Right cardiac atrium (tissue), 5 donors: ENCODE data around the gene RHBDF2. TPM values are rescaled to one million over a fixed set of nuclear protein-coding genes. Genes with fewer than 3 reads are reported as not detected.

Source experiments
- ATAC-seq, 2 donors: fragments of 200-7000 bp; cut with Tn5 transposase; one replicate each; pipeline versions ENCODE4 v1.8.0 to v1.9.1; 2020; ENCODE audit warnings: moderate library complexity in 2 of 2, mild to moderate bottlenecking in 1 of 2
- DNase-seq, 3 donors: peaks; one replicate each; pipeline ENCODE4 v3.0.0-alpha.2; 2020
- H3K27ac ChIP-seq: one replicate; pipeline ENCODE4 v1.5.1; 2013; ENCODE audit warnings: mild to moderate bottlenecking, low read length, control low read depth, moderate library complexity
- H3K27me3 ChIP-seq: one replicate; pipeline ENCODE4 v1.6.1; 2013; ENCODE audit not compliant: control insufficient read depth, insufficient read depth
- H3K4me1 ChIP-seq: one replicate; pipeline ENCODE4 v1.6.1; 2013; ENCODE audit warnings: low read length; ENCODE audit not compliant: control insufficient read depth, insufficient read depth
- H3K4me3 ChIP-seq: one replicate; pipeline ENCODE4 v1.5.1; 2013; ENCODE audit warnings: low read length, control low read depth
- H3K9me3 ChIP-seq: one replicate; pipeline ENCODE4 v1.6.1; 2013; ENCODE audit warnings: low read length; ENCODE audit not compliant: control insufficient read depth
- WGBS: extraction: QIAGEN DNeasy Blood & Tissue Kit; methylation state at CpG from one replicate; pipeline ENCODE4 v1.1.7; 2013; 5-methylcytosine and 5-hydroxymethylcytosine counted together
- intact Hi-C, 4 donors: fragments of 100-400 bp; cut with DNase I; formaldehyde crosslinking; loops; one replicate each; pipeline versions ENCODE4 v1.11.0 to v1.14.0; 2022 to 2023
- polyA plus RNA-seq: library from polyadenylated mRNA; stranded (reverse); fragments of 200-250 nt; gene quantifications from one replicate; pipeline ENCODE4 v1.2.3, GENCODE V29; 2013
- total RNA-seq, 4 donors: library from RNA; stranded (reverse); fragmentation: NEBNext Ultra II Directional; extraction: Animal tissue kit (Norgen Biotek cat#: 25700); gene quantifications; one replicate each; pipeline ENCODE4 v1.2.1, GENCODE V29; 2021
- donor health status: healthy with polysubstance abuse.
- donor health status: DM: no; HTN: yes; CAD: no.
- donor health status: DM: no; HTN: no; CAD: no.
- donor health status: DM: no; HTN: yes; CAD: no; lungs with severe emphysema.
- donor health status: DM: yes; HTN: yes; CAD: no.

The RHBDF2 gene
- total and polyA plus RNA-seq, 5 donors = 10.2 to 16.4 (median 12.0) TPM

DNA sequence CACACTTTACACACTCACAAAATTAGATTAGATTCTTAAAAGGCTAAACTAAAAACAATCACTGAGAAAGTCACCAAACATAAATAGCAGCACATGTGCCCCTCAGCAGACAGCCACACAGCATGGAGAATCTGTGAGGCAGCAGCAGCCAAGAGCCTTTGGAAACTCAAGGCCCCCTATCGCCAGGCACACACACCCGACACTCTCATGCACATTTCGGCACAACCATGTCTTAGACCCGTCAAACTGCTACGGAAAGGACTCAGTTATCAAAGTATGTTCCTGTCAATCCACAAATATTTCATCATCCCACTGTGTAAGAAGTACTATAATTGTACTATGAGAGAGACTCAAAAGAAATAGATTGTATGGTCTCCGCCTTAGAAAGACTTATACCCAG, 69.2 kb downstream of the RHBDF2 start:
- H3K4me3 ChIP-seq = no peak overlapping the region
- H3K27ac ChIP-seq = peak overlapping the region; percentile 44
- ATAC-seq = peak; percentile 63 to 69
- H3K4me1 ChIP-seq = peaks cover 10% of the 10 kb centered on the region
- WGBS = 51% methylated on average over 6 of the region's 6 CpGs
- no peaks in the 10 kb centered on the region for H3K27me3 ChIP-seq
- intact Hi-C loops = no loop called here
- DNase-seq = no peak
- no peaks in the 10 kb centered on the region for H3K9me3 ChIP-seq

DNA sequence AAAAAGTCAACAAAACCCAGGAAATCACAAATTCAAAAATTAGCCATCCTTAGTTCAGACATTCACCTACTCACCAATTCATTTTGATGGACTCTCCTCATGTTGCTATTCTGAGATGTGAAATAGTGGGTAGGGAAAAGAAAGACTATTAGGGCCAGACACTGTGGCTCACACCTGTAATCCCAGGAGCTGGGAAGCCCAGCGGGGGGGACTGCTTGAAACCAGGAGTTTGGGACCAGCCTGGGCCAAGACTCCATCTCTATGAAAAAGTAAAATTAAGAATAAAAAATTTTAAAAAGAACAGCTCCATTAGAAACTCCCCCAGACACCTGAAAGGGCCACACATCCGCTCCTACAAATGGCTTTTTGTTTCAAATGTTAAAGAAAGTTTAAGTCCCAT, 69.7 kb downstream of the RHBDF2 start:
- Histone ChIP-seq H3K4me1 (peaks cover 12% of the 10 kb centered on the region), H3K27ac (no peak overlapping the region), H3K9me3 (no peaks in the 10 kb centered on the region), H3K4me3 (no peak overlapping the region), H3K27me3 (no peaks in the 10 kb centered on the region)
- intact Hi-C loops = no loop called here
- DNase-seq = no peak
- ATAC-seq = no peak
- whole genome bisulfite sequencing = 83% methylated on average over 2 of the region's 2 CpGs

DNA sequence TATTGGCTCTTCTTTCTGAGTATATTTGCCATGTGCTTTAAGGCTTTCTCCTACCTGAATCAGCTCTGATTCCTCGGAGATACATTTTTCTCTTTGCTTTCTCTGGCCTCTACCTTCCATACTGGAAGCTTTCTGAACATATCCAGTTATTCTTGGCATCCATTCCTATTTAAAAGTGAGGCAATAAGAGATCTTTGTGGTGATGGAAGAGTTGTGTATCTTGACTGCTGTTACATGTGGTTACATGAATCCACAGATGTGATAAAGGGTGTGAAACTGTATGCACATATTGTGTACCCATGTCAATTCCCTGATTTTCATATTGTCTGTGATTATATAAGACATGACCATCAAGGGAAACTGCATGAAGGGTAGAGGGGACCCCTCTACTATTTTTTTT, 72.7 kb downstream of the RHBDF2 start:
- Histone ChIP-seq H3K4me3 (no peak overlapping the region), H3K27ac (no peak overlapping the region), H3K27me3 (no peaks in the 10 kb centered on the region), H3K9me3 (no peaks in the 10 kb centered on the region), H3K4me1 (peaks cover 6% of the 10 kb centered on the region)
- intact Hi-C loops = no loop called here
- WGBS = 97% methylated on average over 1 of the region's 1 CpG
- DNase-seq (no peak), ATAC-seq (no peak)

DNA sequence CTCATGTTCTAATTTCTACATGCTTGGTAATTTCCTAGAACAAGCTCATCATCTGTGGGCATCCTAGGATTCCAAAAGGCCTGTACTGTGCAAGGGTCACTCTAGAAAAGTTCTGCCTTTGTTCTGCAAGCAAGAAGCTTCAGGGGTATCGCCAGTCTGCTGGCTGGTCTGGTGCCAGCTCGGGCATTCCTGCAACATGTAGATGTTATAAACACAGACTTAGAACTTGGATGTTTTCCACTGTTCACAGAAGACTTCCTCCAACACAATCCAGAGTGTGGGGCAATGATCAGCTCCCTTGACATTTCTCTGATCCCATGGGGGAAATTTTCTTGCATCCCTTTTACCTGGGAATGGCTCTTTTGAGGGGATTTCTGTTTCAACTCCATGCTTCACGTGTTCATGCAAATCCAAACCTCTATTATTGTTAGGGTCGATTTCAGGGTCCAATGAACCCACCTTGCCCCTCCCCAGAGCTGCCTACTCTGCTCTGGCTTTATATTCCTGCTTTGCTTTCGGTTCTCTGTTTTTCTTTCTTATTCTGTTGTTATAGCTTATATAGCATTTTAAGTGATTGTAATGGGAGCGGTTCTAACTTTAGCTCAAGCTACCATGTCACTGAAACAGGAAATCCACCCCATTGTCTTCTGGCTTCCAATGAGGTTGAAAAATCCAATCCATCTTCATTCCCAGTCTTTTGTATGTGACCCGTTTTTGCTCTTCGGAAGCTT, 73.6 kb downstream of the RHBDF2 start:
- Histone ChIP-seq H3K27me3 (no peaks in the 10 kb centered on the region), H3K4me1 (peaks cover 6% of the 10 kb centered on the region), H3K27ac (peak overlapping the region; percentile 12), H3K4me3 (no peak overlapping the region), H3K9me3 (no peaks in the 10 kb centered on the region)
- intact Hi-C loops = no loop called here
- 57% methylated on average over 8 of the region's 8 CpGs for WGBS
- DNase-seq (peak in 2 of 3 donors; percentile 35 to 70), ATAC-seq (peak in 1 of 2 donors; percentile 34)

DNA sequence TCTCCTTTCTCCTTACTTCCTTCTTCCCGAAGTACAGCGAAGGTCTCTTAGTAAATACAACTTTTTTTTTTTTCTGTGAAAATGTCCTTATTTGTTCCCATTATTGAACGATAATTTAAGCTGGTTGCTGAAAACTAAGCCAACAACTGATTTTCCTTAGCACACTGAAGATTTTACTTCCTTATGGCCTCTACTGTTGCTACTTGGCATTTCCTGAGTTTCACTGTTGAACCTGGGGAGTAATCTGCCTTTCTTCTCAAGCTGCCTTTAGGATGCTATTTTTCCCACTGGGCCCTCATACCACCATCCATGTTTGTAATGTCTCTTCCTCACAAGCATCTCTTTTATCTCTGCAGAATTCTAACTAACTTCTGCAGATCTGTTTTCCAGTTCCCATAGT, 74.4 kb downstream of the RHBDF2 start:
- DNase-seq (no peak), ATAC-seq (no peak)
- 82% methylated on average over 3 of the region's 3 CpGs for WGBS
- Histone ChIP-seq H3K27ac (no peak overlapping the region), H3K27me3 (no peaks in the 10 kb centered on the region), H3K4me1 (peaks cover 12% of the 10 kb centered on the region), H3K9me3 (no peaks in the 10 kb centered on the region), H3K4me3 (no peak overlapping the region)
- intact Hi-C loops = no loop called here

DNA sequence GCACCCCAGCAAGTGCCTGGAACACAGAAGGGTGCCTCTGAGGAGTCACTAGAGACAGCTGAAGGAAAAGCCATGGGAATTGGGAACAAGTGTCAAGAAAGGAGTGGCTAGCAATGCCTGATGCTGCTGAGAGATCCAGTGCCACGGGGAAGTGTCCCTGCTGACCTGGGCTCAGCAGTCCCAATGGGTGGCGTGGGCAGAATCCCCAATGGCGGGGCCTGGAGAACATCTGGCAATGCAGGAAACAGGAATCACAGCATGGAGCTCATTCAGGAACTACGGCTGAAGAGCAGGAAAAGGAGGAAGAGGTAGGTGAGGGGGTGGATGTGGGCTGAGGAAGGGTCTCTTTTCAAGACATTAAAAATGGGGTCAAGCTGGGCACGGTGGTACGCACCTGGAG, 78.4 kb downstream of the RHBDF2 start:
- WGBS = 81% methylated on average over 6 of the region's 6 CpGs
- H3K9me3 ChIP-seq = no peaks in the 10 kb centered on the region
- peaks cover 28% of the 10 kb centered on the region for H3K4me1 ChIP-seq
- H3K27me3 ChIP-seq = no peaks in the 10 kb centered on the region
- H3K27ac ChIP-seq = no peak overlapping the region
- H3K4me3 ChIP-seq = no peak overlapping the region
- no peak for DNase-seq
- intact Hi-C loops = no loop called here
- no peak for ATAC-seq

DNA sequence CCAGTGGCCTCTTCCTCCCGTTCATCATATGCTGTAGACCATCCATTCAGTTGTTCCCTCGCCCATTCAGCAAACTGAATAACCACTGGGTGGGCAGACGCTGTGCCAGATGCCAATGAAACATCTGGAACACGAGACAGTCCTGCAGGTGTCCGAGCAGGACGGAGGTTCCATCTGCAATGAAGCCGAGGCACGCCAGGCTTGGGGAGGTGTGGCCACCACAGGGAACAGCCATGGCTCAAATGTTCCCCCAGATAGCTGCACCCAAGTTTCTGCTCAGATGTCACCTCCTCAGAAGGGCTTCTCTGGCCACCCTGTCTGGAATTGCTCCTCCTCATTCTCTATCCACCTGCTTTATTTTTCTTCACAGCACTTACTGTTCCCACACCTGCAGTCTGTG, 78.8 kb downstream of the RHBDF2 start:
- Histone ChIP-seq H3K27me3 (no peaks in the 10 kb centered on the region), H3K27ac (no peak overlapping the region), H3K9me3 (no peaks in the 10 kb centered on the region), H3K4me3 (no peak overlapping the region), H3K4me1 (peaks cover 32% of the 10 kb centered on the region)
- ATAC-seq = no peak
- DNase-seq = no peak
- intact Hi-C loops = no loop called here
- whole genome bisulfite sequencing = 97% methylated on average over 8 of the region's 8 CpGs

DNA sequence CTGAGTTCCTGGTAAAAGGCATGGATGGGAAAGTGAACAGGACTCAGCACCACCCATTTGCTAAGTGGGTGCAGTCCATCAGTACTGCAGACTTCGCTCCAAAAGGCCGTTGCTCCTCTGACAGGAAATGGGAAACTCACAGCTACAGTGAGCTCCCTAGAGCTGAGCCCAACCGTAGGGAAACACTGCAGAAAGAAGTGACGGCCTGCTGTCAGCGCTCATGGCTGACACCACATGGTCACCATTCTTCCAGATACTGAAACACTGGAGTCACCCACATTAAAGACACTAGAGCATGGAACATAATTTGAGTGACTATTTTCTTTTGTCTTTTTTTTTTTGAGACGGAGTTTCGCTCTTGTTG, 80.2 kb downstream of the RHBDF2 start:
- H3K4me1 ChIP-seq = peaks cover 30% of the 10 kb centered on the region
- ATAC-seq (peak; percentile 84 to 88), DNase-seq (peak in 2 of 3 donors; percentile 39 to 75)
- H3K27me3 ChIP-seq = no peaks in the 10 kb centered on the region
- intact Hi-C loops = no loop called here
- no peaks in the 10 kb centered on the region for H3K9me3 ChIP-seq
- WGBS = 18% methylated on average over 7 of the region's 7 CpGs
- peak overlapping the region; percentile 80 for H3K27ac ChIP-seq
- no peak overlapping the region for H3K4me3 ChIP-seq

Other genes with a start within 250 kb of the RHBDF2 start
- gene UBALD2, start 236.1 kb downstream of the RHBDF2 start, total RNA-seq = 10 to 100 TPM; 19.8 to 28.9 (median 24.5) TPM
- 19.5 TPM for gene UBALD2, start 236.1 kb downstream of the RHBDF2 start, polyA plus RNA-seq
- gene QRICH2, start 193.1 kb downstream of the RHBDF2 start, total RNA-seq = 1 to 10 TPM; 1.9 to 2.5 (median 2.2) TPM
- gene QRICH2, start 193.1 kb downstream of the RHBDF2 start, polyA plus RNA-seq = 2.1 TPM
- 10 to 100 TPM; 31.9 to 45.3 (median 39.1) TPM for gene PRPSAP1, start 147.5 kb downstream of the RHBDF2 start, total RNA-seq
- gene PRPSAP1, start 147.5 kb downstream of the RHBDF2 start, polyA plus RNA-seq = 37.4 TPM
- 10 to 100 TPM in 1 of 4 donors, 1 to 10 TPM in 3; 3.5 to 13.6 (median 3.8) TPM for gene SPHK1, start 116.8 kb downstream of the RHBDF2 start, total RNA-seq
- 3.8 TPM for gene SPHK1, start 116.8 kb downstream of the RHBDF2 start, polyA plus RNA-seq
- 10 to 100 TPM; 24.2 to 37.3 (median 34.1) TPM for gene UBE2O, start 48.3 kb downstream of the RHBDF2 start, total RNA-seq
- gene UBE2O, start 48.3 kb downstream of the RHBDF2 start, polyA plus RNA-seq = 23.0 TPM
- not detected for gene AANAT, start 33.8 kb downstream of the RHBDF2 start, total RNA-seq
- not detected for gene AANAT, start 33.8 kb downstream of the RHBDF2 start, polyA plus RNA-seq
- gene CYGB, start 36.3 kb upstream of the RHBDF2 start, total RNA-seq = 10 to 100 TPM; 46.6 to 83.9 (median 67.3) TPM
- 58.7 TPM for gene CYGB, start 36.3 kb upstream of the RHBDF2 start, polyA plus RNA-seq
- 10 to 100 TPM in 3 of 4 donors, 1 to 10 TPM in 1; 6.1 to 11.6 (median 10.9) TPM for gene PRCD, start 38.6 kb upstream of the RHBDF2 start, total RNA-seq
- 9.8 TPM for gene PRCD, start 38.6 kb upstream of the RHBDF2 start, polyA plus RNA-seq
- gene ST6GALNAC2, start 84.4 kb upstream of the RHBDF2 start, total RNA-seq = 1 to 10 TPM; 4.0 to 5.8 (median 5.5) TPM
- 4.2 TPM for gene ST6GALNAC2, start 84.4 kb upstream of the RHBDF2 start, polyA plus RNA-seq
- 1 to 10 TPM; 2.4 to 5.0 (median 3.2) TPM for gene ST6GALNAC1, start 142.3 kb upstream of the RHBDF2 start, total RNA-seq
- gene ST6GALNAC1, start 142.3 kb upstream of the RHBDF2 start, polyA plus RNA-seq = 2.5 TPM
- 100 to 1,000 TPM; 461 to 558 (median 512) TPM for gene MXRA7, start 209.5 kb upstream of the RHBDF2 start, total RNA-seq
- 473 TPM for gene MXRA7, start 209.5 kb upstream of the RHBDF2 start, polyA plus RNA-seq
- 10 to 100 TPM; 44.7 to 58.8 (median 57.2) TPM for gene JMJD6, start 225.2 kb upstream of the RHBDF2 start, total RNA-seq
- gene JMJD6, start 225.2 kb upstream of the RHBDF2 start, polyA plus RNA-seq = 36.7 TPM
- 10 to 100 TPM; 24.1 to 28.5 (median 25.6) TPM for gene METTL23, start 225.4 kb upstream of the RHBDF2 start, total RNA-seq
- gene METTL23, start 225.4 kb upstream of the RHBDF2 start, polyA plus RNA-seq = 32.5 TPM
- gene SRSF2, start 235.9 kb upstream of the RHBDF2 start, total RNA-seq = 100 to 1,000 TPM in 1 of 4 donors, 10 to 100 TPM in 3; 79.0 to 113 (median 91.3) TPM
- 82.5 TPM for gene SRSF2, start 235.9 kb upstream of the RHBDF2 start, polyA plus RNA-seq
- gene MFSD11, start 236.7 kb upstream of the RHBDF2 start, total RNA-seq = 10 to 100 TPM; 23.6 to 40.2 (median 31.5) TPM
- 16.2 TPM for gene MFSD11, start 236.7 kb upstream of the RHBDF2 start, polyA plus RNA-seq